Nucleus accumbens (tissue), 56 donors: ENCODE data around the gene CXCL9.
"Not testable (repeated sequence)": the region's sequence is repeated elsewhere in the genome, so short reads cannot be mapped to it uniquely, and the experiment has no call there.

Source experiments
- DNase-seq, 56 donors: peaks; one replicate each; lab custom pipeline; 2025; lab: John Stamatoyannopoulos, UW

Gene CXCL9

GRCh38 chr4:76007089-76007862 is at the start of gene CXCL9:
CXCL9 (minus strand) TSS chr4:76007509; CDS start chr4:76007449, 60 bp downstream.
- DNase-seq, result no peak

DNA sequence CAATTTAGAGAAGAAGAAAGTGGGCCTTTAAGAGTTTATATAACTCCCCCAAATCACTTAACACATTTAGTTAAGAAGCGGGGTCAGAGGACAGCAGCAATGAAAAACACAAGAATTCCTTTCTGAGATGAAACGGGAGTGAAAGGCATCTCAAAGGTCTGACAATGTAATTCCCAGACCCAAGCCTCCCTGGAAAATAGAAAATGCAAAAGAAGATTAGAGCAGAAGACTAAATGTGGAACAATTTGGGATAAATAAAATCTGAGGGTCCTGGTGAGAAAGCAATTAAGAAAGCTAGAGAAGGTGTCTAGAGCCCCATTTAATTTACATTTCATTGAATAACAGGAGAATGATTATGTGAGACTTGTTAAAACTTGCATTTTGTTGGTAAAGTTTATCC is 48.1 kb upstream of the CXCL9 start:
- DNase-seq, result no peak

GRCh38 chr4:76055016-76055415 is 47.7 kb upstream of the CXCL9 start:
- no peak for DNase-seq

GRCh38 chr4:76053730-76054129 is 46.4 kb upstream of the CXCL9 start:
- DNase-seq, result no peak

- DNase-seq, result not testable (repeated sequence)
Measured at GRCh38 chr4:76050560-76051050, 43.3 kb upstream of the CXCL9 start.

GRCh38 chr4:76049860-76050416 is 42.6 kb upstream of the CXCL9 start:
- DNase-seq, result not testable (repeated sequence)

GRCh38 chr4:76044686-76045085 is 37.4 kb upstream of the CXCL9 start:
- DNase-seq, result not testable (repeated sequence)

DNA sequence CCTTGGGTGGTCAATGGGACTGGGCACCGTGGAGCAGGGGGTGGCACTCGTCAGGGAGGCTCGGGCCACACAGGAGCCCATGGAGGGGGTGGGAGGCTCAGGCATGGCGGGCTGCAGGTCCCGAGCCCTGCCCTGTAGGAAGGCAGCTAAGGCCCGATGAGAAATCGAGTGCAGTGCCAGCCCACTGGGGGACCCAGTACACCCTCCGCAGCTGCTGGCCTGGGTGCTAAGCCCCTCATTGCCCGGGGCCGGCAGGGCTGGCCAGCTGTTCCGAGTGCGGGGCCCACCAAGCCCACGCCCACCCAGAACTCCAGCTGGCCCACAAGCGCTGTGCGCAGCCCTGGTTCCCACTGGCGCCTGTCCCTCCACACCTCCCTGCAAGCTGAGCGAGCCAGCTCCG is 36.0 kb upstream of the CXCL9 start:
- not testable (repeated sequence) for DNase-seq

GRCh38 chr4:76042241-76042998 is 35.1 kb upstream of the CXCL9 start:
- DNase-seq, result not testable (repeated sequence)

GRCh38 chr4:76036855-76037254 is 29.5 kb upstream of the CXCL9 start:
- no peak for DNase-seq

GRCh38 chr4:76035799-76036380 is 28.6 kb upstream of the CXCL9 start, which contains the start of gene CXCL11:
CXCL11 (minus strand) TSS chr4:76036070; CDS start chr4:76035987, 83 bp downstream.
- no peak for DNase-seq

DNA sequence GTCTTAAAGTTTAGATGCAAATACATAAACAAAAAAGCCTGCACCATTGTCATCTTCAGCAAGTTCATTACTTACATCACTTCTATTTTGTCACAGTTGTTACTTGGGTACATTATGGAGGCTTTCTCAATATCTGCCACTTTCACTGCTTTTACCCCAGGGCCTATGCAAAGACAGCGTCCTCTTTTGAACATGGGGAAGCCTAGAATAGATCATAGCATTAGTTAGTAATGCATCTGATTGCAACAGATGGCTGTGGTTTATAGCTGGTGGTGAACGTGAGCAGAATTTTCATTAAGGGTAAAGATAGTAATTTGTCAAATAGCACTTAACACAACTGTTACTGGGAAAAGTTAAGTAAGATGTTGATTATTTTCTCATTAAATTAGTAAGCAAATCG is 27.8 kb upstream of the CXCL9 start:
- DNase-seq, result no peak

DNA sequence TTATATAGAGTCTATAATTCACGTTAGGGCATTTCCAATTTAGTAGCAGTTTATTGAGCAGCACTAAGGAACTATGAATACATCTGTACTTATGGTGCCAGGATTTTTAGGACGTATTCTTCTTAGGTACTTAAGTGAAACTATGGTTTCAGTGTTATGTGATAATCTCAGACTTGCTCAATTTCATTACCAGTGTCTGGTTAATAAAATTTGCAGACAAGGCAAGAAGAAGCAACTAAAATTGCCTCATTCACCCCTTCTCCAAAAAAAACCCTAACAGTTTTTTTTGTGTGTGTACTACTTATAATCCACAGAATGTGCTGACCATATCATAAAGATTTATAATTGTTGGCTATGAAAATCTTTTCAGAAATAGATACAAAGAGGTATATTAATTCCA is 22.0 kb upstream of the CXCL9 start:
- no peak for DNase-seq

DNA sequence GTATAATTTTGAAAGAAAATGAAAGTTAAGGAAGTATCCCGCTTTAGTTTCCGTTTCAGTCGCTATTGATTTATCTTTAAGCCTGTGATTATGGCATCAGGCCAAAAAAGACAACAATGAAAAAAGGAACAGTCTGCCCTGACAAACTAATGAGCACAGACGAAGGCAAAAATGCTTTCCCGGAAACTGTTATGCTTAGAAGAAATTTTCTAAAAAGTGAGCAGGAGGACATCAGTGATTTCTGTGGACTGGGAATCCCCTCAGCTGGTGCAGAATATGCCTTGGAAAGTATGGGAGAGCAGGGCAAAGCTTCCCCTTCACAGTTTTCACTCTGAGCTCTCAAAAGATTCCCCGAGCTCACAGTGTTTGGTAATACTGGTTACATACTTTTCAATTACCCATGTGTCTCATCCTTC is 21.0 kb upstream of the CXCL9 start:
- DNase-seq, result no peak

DNA sequence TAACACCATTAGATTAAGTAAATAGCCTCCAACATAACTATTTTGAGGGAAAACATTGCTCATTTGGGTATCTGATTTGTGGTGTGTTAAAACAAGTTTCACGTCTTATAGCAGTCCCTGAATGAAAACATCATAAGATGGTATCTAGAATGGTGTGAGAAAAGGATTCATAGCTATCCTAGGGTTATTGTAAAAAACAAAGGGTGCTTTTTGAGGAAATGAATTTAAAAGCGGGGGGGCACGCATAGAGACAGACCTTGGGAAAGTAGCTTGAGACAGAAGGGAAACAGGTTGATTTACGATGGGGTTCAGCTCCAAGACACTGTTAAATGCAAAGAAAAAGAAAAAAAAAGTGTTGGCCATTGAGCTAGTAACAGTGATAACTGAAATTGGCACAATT is 16.8 kb upstream of the CXCL9 start:
- no peak for DNase-seq

DNA sequence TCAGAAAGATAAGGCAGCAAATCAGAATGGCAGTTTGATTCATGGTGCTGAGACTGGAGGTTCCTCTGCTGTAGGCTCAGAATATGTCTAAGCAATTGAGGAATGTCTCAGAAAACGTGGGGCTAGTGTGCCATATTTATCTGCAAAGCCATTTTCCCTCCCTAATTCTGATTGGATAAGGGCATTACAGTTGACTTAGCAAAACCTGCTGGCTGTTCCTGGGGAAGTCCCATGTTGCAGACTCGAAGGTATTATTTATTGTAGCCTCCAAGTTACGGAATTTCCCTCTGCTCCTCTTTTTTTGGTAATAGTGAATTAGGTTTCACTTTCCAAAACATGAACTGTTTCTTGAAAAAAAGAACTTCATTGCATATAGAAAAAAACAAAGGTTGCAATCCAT is 16.1 kb upstream of the CXCL9 start, which contains the start of gene CXCL10:
Gene CXCL10, minus strand, starts transcription at position 109 of the 400 bp plus-strand sequence. Its CDS starts 66 bp downstream, at position 43.
- DNase-seq, result no peak

DNA sequence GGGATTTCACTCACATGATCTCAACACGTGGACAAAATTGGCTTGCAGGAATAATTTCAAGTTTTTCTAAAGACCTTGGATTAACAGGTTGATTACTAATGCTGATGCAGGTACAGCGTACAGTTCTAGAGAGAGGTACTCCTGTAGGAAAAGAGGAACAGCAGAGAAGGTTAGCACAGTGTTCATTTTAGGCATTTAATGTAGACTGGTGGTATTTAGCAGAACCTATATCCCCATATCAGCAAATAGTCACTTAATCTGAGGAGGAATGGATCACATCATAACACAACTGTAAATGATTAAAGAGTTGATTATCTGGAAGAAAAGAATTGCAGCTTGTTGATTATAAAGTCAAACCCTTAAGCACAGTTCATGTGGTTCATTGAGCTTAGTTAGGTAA is 15.4 kb upstream of the CXCL9 start:
- no peak for DNase-seq

DNA sequence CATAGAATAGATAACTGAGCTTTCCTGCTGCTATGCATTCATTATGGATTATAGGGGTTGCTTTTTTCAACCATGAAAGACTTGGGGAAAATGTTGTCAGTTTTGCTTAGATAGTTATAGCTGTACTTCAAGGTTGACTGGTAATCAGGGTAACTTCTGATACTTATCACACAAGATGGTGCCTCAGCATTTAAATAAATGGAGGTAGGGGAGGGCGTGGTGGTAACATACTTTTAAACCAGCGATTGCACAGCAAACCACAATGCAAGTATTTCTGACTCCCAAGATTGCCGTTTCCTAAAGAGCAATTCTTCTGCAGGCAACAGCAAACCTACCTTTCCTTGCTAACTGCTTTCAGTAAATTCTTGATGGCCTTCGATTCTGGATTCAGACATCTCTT is 14.7 kb upstream of the CXCL9 start:
- no peak for DNase-seq

DNA sequence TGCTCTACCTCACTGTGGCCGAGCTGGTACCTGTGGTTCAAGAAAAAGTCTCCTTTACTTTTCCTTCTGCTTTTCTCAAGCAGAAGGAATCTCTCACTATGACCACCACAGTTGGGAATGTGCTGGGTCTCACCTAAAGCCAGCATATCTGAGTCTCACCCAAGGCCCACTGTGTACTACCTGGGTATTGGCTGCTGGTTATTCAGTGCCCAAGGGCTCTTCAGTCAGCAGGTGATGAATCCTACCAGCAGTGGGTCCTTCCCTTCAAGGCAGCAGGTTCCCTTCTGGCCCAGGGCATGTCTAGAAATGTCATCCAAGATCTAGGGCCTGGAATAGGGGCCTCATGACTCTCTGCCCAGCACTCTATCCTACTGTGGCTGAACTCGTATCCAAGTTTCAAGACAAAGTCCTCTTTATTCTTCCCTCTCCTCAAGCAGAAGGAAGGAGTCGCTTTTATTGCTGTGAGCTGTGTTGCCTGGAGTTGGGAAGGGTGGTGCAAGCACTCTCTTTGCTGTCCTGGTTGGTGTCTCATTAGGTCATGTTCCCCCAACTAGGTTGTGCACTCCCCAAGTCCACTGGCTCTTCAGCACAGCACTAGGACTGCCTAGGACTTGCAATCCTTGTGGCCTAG is 9.9 kb upstream of the CXCL9 start:
- DNase-seq, result no peak

- DNase-seq, result no peak
Measured at GRCh38 chr4:76016393-76016792, 9.1 kb upstream of the CXCL9 start.
